ENCODE results near the gene SYNC.
"Not testable (repeated sequence)": the region's sequence is repeated elsewhere in the genome, so short reads cannot be mapped to it uniquely, and the experiment has no call there.

The SYNC gene

GRCh38 chr1:32642292-32642827 is 60.2 kb downstream of the SYNC start:
- not testable (repeated sequence) for DNase-seq (ENCODE audit: low read depth in 2 of 2)

DNA sequence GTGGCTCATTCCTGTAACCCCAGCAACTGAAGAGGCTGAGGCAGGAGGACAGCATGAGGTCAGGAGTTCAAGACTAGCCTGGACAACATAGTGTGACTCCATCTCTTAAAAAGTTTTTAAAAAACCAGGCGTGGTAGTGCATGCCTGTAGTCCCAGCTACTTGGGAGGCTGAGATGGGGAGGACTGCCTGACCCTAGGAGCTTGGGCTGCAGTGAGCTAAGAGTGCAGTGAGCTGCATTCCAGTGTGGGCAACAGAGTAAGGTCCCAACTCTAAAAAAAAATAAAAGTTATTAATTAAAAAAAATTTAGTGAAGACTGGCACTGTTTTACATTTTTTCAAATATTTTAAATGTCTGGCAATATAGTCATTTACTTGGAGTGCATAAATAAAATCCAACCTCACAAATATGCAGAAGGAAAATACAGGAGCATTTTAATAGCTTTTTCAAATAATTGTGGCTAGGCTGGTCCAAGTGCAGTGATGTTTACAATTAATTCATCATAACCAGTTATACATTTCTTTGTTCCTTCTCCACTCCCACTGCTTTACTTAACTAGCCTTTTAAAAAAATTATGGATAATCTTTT is 63.0 kb downstream of the SYNC start:
- no peak for DNase-seq (ENCODE audit: low read depth in 2 of 2)

GRCh38 chr1:32636914-32637645 is 65.5 kb downstream of the SYNC start:
- no peak for DNase-seq (ENCODE audit: low read depth in 2 of 2)

GRCh38 chr1:32635508-32636277 is 66.9 kb downstream of the SYNC start:
- DNase-seq (ENCODE audit: low read depth in 2 of 2): no peak

- DNase-seq (ENCODE audit: low read depth in 2 of 2): no peak
These were observed 69.7 kb downstream of the SYNC start for GRCh38 chr1:32632829-32633228.

DNA sequence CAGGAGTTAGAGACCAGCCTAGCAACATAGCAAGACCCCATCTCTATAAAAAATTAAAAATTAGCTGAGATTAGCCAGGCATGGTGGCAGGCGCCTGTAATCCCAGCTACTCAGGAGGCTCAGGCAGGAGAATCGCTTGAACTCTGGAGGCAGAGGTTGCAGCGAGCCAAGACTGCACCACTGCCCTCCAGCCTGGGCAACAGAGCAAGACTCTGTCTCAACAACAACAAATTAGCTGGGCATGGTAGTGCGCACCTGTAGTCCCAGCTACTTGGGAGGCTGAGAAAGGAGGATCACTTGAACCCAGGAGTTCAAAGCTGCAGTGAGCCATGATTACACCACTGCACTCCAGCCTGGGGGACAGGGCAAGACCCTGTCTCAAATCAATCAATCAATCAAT is 72.4 kb downstream of the SYNC start:
- not testable (repeated sequence) for DNase-seq (ENCODE audit: low read depth in 2 of 2)

Data from stimulated activated CD8-positive, alpha-beta memory T cell treated with anti-CD3 and anti-CD28 coated beads, Interleukin-7, amount 100 ng/mL, for 4 hours (primary cell).